ENCODE data around the gene MRC1. TPM values are rescaled to one million over a fixed set of nuclear protein-coding genes. Genes with fewer than 3 reads are reported as not detected.

MRC1 gene
- polyA plus RNA-seq, 1 donor (not counting 4 experiments of a cell fraction or from before 2014, with no cell fraction given), result 0.01 TPM

DNA sequence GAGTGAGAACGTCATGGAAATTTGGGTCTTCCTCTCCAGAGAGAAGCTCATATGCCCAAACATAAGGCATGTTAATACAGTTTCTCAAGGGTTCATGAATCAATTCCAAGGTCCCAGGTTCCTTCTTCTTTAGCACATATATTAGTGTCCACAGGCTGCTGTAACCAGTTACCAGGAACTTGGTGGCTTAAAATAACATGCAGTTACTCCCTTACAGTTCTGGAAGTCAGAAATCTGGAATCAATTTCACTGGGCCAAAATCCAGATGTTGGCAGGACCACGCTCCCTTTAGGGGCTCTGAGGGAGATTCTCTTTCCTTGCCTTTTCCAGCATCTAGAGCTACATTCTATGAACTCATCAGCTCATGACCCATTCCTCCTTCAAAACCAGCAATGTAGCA lies 64.8 kb downstream of the MRC1 start:
- Histone ChIP-seq H3K9me3 (ENCODE audit: control insufficient read depth, low read depth, low read length) (no peaks in the 10 kb centered on the region), H3K27ac (ENCODE audit: control insufficient read depth, insufficient read depth, low read length) (no peak overlapping the region), H3K4me2 (ENCODE audit: control insufficient read depth, extremely low read depth, insufficient read depth, low read depth, low read length) (no peak overlapping the region), H3K4me1 (ENCODE audit: control insufficient read depth, extremely low read depth, insufficient read depth, low read length) (no peaks in the 10 kb centered on the region), H3K27me3 (ENCODE audit: control insufficient read depth, extremely low read depth, insufficient read depth, low read length) (no peaks in the 10 kb centered on the region), H4K20me1 (ENCODE audit: control insufficient read depth, extremely low read depth, insufficient read depth, low read length) (no peaks in the 10 kb centered on the region), H2AFZ (ENCODE audit: control insufficient read depth, low read length) (no peak overlapping the region), H3K79me2 (ENCODE audit: control insufficient read depth, insufficient read depth, low read length) (no peaks in the 10 kb centered on the region), H3K36me3 (ENCODE audit: control insufficient read depth in 2 of 2, extremely low read depth in 1 of 2, insufficient read depth in 2 of 2, low read length in 2 of 2) (no peaks in the 10 kb centered on the region), H3K9ac (ENCODE audit: control insufficient read depth, extremely low read depth, insufficient read depth, low read length) (no peak overlapping the region), H3K4me3 (ENCODE audit: control insufficient read depth in 2 of 3, extremely low read depth in 1 of 3, insufficient read depth in 2 of 3, low read depth in 1 of 3, low read length in 3 of 3) (no peak overlapping the region), H3K9me1 (ENCODE audit: control insufficient read depth, extremely low read depth, insufficient read depth, low read length) (no peaks in the 10 kb centered on the region)
- FAIRE-seq, result no peak
- TF ChIP-seq EZH2 (IDR thresholded peaks at IDR 0.05; ENCODE audit: low read length) (no peak), CTCF (optimal IDR thresholded peaks at IDR 0.05 in 1 of 3, IDR thresholded peaks at IDR 0.05 in 1 of 3, conservative IDR thresholded peaks at IDR 0.05 in 1 of 3; ENCODE audit: extremely low read depth in 1 of 3, insufficient read depth in 2 of 3, low read length in 3 of 3) (no peak)
- dilution Hi-C loops (cut with MboI; ENCODE audit: extremely low pct_ligation_motif_present, low sequenced_read_pairs), result no loop called here
- no peak for DNase-seq (ENCODE audit: low read depth, low spot score)

GRCh38 chr10:17877121-17877520 lies 68.0 kb downstream of the MRC1 start:
- no peak for DNase-seq (ENCODE audit: low read depth, low spot score)
- H3K9ac ChIP-seq (ENCODE audit: control insufficient read depth, extremely low read depth, insufficient read depth, low read length), result no peak overlapping the region
- no peaks in the 10 kb centered on the region for H3K4me1 ChIP-seq (ENCODE audit: control insufficient read depth, extremely low read depth, insufficient read depth, low read length)
- FAIRE-seq, result no peak
- TF ChIP-seq EZH2 (IDR thresholded peaks at IDR 0.05; ENCODE audit: low read length) (no peak), CTCF (optimal IDR thresholded peaks at IDR 0.05 in 1 of 3, IDR thresholded peaks at IDR 0.05 in 1 of 3, conservative IDR thresholded peaks at IDR 0.05 in 1 of 3; ENCODE audit: extremely low read depth in 1 of 3, insufficient read depth in 2 of 3, low read length in 3 of 3) (no peak)
- H3K9me3 ChIP-seq (ENCODE audit: control insufficient read depth, low read depth, low read length), result no peaks in the 10 kb centered on the region
- no peaks in the 10 kb centered on the region for H3K27me3 ChIP-seq (ENCODE audit: control insufficient read depth, extremely low read depth, insufficient read depth, low read length)
- H2AFZ ChIP-seq (ENCODE audit: control insufficient read depth, low read length), result no peak overlapping the region
- no peaks in the 10 kb centered on the region for H4K20me1 ChIP-seq (ENCODE audit: control insufficient read depth, extremely low read depth, insufficient read depth, low read length)
- no peak overlapping the region for H3K4me2 ChIP-seq (ENCODE audit: control insufficient read depth, extremely low read depth, insufficient read depth, low read depth, low read length)
- H3K79me2 ChIP-seq (ENCODE audit: control insufficient read depth, insufficient read depth, low read length), result no peaks in the 10 kb centered on the region
- dilution Hi-C loops (cut with MboI; ENCODE audit: extremely low pct_ligation_motif_present, low sequenced_read_pairs), result no loop called here
- no peaks in the 10 kb centered on the region for H3K9me1 ChIP-seq (ENCODE audit: control insufficient read depth, extremely low read depth, insufficient read depth, low read length)
- no peaks in the 10 kb centered on the region for H3K36me3 ChIP-seq (ENCODE audit: control insufficient read depth in 2 of 2, extremely low read depth in 1 of 2, insufficient read depth in 2 of 2, low read length in 2 of 2)
- no peak overlapping the region for H3K4me3 ChIP-seq (ENCODE audit: control insufficient read depth in 2 of 3, extremely low read depth in 1 of 3, insufficient read depth in 2 of 3, low read depth in 1 of 3, low read length in 3 of 3)
- no peak overlapping the region for H3K27ac ChIP-seq (ENCODE audit: control insufficient read depth, insufficient read depth, low read length)
